HL-60 (cell line): ENCODE data around the gene TNFRSF12A.

Experiments used
- CTCF ChIP-seq: IDR thresholded peaks from one replicate; pipeline ENCODE4 v1.5.1; 2011; ENCODE audit warnings: low read length, control low read depth, inconsistent platforms; ENCODE audit not compliant: insufficient read depth
- GABPA ChIP-seq: IDR thresholded peaks from 2 replicates; pipeline ENCODE4 v1.6.1; 2012; ENCODE audit warnings: low read depth
- POLR2AphosphoS5 ChIP-seq: IDR thresholded peaks from 2 replicates; pipeline ENCODE4 v1.6.1; 2012; ENCODE audit warnings: low read depth
- REST ChIP-seq: IDR thresholded peaks from 2 replicates; pipeline ENCODE4 v1.6.1; 2012; ENCODE audit warnings: low read depth; ENCODE audit not compliant: insufficient replicate concordance
- SPI1 ChIP-seq: IDR thresholded peaks from 2 replicates; pipeline ENCODE4 v1.6.1; 2012; ENCODE audit warnings: low read depth, mild to moderate bottlenecking, borderline replicate concordance

DNA sequence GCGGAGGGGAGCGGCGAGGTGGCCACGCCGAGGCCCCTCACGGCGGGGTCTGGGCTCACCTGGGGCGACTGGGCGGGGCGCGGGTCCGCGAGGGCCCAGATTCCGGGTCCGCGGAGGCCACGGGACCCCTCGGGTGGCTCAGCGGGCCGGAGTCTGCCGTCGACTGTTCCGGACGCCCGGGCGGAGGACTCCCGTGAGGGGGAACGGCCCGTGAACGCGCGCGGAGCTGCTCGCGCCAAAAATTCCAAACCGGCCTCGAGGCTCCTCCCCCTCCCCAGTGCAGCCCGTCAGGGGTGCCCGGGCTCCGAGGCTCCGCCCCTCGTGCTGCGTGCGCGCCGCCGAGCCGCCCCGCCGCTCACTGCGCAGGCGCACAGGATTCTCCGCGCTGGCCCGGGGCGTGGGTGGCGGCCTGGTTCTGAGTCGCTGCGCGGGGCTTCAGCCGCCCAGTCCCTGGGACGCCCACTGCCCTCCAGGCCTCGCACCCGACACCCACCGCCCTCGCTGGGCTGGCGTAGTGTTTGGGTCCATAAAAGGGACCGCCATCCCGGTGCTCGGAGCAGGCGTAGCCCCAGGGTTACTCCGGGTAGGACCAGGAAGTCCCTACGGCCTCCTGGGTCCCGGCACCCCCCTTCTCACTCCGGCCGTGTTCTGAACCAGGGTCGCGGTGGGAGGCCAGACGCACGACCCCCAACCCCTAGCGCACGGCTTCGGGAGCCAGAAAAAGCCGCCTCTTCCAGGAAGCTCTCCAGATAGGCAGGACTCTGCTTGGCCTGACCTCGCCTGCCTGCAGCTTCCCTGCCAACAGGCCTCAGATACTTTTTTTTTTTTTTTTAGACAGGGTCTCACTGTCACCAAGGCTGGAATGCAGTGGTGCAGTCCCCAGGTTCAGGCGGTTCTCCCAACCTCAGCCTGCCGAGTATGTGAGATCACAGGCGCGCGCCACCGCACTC lies 39.7 kb upstream of the TNFRSF12A start, which contains the start of gene PKMYT1:
- TF ChIP-seq CTCF = no peak
- no peak for TF ChIP-seq SPI1
- TF ChIP-seq GABPA = no peak
- TF ChIP-seq REST = peak; percentile 28
- TF ChIP-seq POLR2AphosphoS5 = peak; percentile 92
